ENCODE data around the gene REC114.
A peak's percentile ranks its signal among the peaks of the same experiment; 100 is the strongest.
"Not testable (repeated sequence)": the region's sequence is repeated elsewhere in the genome, so short reads cannot be mapped to it uniquely, and the experiment has no call there.

REC114 gene

DNA sequence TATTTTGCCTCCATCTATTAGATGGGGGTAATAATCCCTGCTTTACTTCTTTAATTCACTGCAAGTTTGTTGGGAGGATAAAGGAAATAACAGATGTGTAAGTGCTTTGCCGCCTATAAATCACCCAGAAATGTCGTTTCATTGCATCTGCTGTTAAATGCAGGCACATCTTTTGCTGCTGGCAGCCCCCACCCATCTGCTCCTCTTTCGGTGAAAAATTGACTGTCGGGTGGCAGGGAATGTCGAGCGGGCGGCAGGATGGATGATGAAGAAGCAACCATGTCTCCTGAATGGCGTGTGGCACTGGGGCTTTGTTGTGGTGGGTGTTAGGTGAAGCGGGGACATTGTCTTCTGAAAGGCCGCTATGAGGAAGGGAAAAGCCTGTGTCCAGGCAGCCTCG, 543 bp upstream of the REC114 start:
- no peak overlapping the region for H3K4me3 ChIP-seq
- no peak for TF ChIP-seq Cebpa-rat (IDR thresholded peaks at IDR 0.05)
- no peak overlapping the region for H3K4me2 ChIP-seq
- H3K9ac ChIP-seq, result no peak overlapping the region
- H3K4me1 ChIP-seq, result peaks cover 0 to 15% (median 8%) of the 10 kb centered on the region in 10 experiments; a peak in 10 of 20 replicates
- no peaks in the 10 kb centered on the region for H3K27me3 ChIP-seq
- H4K20me1 ChIP-seq, result no peaks in the 10 kb centered on the region
- no peak overlapping the region for H3K27ac ChIP-seq
- peaks cover 0 to 12% (median 0%) of the 10 kb centered on the region in 11 experiments; a peak in 5 of 22 replicates for H3K9me3 ChIP-seq (replicated peaks in 1 of 11)
- H3K36me3 ChIP-seq, result no peaks in the 10 kb centered on the region

DNA sequence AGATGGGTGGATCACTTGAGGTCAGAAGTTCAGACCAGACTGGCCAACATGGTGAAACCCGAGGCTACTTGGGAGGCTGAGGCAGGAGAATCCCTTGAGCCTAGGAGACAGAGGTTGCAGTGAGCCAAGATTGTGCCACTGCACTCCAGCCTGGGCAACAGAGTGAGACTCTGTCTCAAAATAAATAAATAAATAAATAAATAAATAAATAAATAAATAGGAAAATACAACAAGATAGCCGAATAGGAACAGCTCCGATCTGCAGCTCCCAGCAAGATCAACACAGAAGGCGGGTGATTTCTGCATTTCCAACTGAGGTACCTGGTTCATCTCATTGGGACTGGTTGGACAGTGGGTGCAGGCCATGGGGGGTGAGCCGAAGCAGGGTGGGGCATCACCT, 4.5 kb downstream of the REC114 start:
- H3K27me3 ChIP-seq, H4K20me1 ChIP-seq, H3K36me3 ChIP-seq, H3K4me2 ChIP-seq, H3K9ac ChIP-seq, H3K4me3 ChIP-seq: not testable (repeated sequence)
- Histone ChIP-seq H3K27ac (peak overlapping the region in 2 of 11 experiments; percentile 38 to 63; a peak in 1 of 22 replicates), H3K9me3 (replicated peaks in 1 of 11) (peaks cover 0 to 46% (median 20%) of the 10 kb centered on the region in 11 experiments; a peak in 17 of 22 replicates), H3K4me1 (peaks cover 0 to 10% (median 0%) of the 10 kb centered on the region in 10 experiments; a peak in 7 of 20 replicates)

DNA sequence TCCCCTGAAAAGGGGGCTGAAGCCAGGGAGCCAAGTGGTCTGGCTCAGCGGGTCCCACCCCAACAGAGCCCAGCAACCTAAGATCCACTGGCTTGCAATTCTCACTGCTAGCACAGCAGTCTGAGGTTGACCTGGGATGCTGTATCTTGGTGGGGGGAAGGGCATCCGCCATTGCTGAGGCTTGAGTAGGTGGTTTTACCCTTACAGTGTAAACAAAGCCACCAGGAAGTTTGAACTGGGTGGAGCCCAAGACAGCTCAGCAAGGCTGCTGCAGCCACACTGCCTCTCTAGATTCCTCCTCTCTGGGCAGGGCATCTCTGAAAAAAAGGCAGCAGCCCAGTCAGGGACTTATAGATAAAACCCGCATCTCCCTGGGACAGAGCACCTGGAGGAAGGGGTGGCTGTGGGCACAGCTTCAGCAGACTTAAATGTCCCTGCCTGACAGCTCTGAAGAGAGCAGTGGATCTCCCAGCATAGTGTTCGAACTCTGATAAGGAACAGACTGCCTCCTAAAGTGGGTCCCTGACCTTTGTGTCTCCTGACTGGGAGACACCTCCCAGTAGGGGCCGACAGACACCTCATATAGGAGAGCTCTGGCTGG, 5.3 kb downstream of the REC114 start:
- not testable (repeated sequence) for H4K20me1 ChIP-seq, H3K27me3 ChIP-seq, H3K4me3 ChIP-seq, H3K36me3 ChIP-seq, H3K9ac ChIP-seq
- H3K9me3 ChIP-seq (replicated peaks in 1 of 11), result peaks cover 0 to 42% (median 20%) of the 10 kb centered on the region in 11 experiments; a peak in 17 of 22 replicates
- peak overlapping the region in 4 of 11 experiments; percentile 36 to 63 (median 46); a peak in 5 of 22 replicates for H3K27ac ChIP-seq
- H3K4me2 ChIP-seq, result peak overlapping the region in 4 of 11 experiments; percentile 26 to 57 (median 44); a peak in 7 of 22 replicates
- H3K4me1 ChIP-seq, result peaks cover 0 to 10% (median 0%) of the 10 kb centered on the region in 10 experiments; a peak in 7 of 20 replicates

DNA sequence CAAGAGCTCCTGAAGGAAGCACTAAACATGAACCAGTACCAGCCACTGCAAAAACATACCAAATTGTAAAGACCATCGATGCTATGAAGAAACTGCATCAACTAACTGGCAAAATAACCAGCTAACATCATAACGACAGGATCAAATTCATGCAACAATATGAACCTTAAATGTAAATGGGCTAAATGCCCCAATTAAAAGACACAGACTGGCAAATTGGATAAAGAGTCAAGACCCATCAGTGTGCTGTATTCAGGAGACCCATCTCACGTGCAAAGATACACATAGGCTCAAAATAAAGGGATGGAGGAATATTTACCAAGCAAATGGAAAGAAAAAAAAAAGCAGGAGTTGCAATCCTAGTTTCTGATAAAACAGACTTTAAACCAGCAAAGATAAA, 7.0 kb downstream of the REC114 start:
- H3K4me2 ChIP-seq, H3K27ac ChIP-seq, H3K4me3 ChIP-seq, H3K36me3 ChIP-seq, H3K9ac ChIP-seq, H3K27me3 ChIP-seq, H4K20me1 ChIP-seq: not testable (repeated sequence)
- peaks cover 0 to 10% (median 0%) of the 10 kb centered on the region in 10 experiments; a peak in 7 of 20 replicates for H3K4me1 ChIP-seq
- peaks cover 0 to 39% (median 20%) of the 10 kb centered on the region in 11 experiments; a peak in 17 of 22 replicates for H3K9me3 ChIP-seq (replicated peaks in 1 of 11)

DNA sequence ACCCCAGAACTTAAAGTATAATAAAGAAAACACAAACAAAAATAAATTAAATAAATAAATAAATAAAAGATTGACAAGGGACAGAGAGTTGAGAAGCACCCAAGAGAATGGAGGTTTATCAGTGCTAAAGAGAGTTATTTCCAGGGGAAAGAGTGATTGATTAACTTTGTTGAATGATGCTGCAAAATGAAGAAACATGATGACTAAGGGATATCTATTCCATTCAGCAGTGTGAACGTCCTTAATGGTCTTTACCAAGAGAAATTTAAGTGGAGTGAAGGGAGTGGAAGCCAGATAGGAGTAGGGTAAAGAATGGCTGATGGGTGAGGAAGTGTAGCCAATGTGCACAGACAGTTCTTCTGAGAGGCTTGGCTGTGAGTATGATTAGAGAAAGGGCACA, 11.1 kb downstream of the REC114 start:
- Histone ChIP-seq H3K4me1 (no peaks in the 10 kb centered on the region), H3K9ac (no peak overlapping the region), H4K20me1 (no peaks in the 10 kb centered on the region), H3K4me3 (no peak overlapping the region), H3K36me3 (no peaks in the 10 kb centered on the region), H3K9me3 (replicated peaks in 1 of 11) (peaks cover 0 to 23% (median 8%) of the 10 kb centered on the region in 11 experiments; a peak in 13 of 22 replicates), H3K27me3 (no peaks in the 10 kb centered on the region), H3K4me2 (no peak overlapping the region), H3K27ac (no peak overlapping the region)
- TF ChIP-seq Cebpa-rat (IDR thresholded peaks at IDR 0.05), result no peak

DNA sequence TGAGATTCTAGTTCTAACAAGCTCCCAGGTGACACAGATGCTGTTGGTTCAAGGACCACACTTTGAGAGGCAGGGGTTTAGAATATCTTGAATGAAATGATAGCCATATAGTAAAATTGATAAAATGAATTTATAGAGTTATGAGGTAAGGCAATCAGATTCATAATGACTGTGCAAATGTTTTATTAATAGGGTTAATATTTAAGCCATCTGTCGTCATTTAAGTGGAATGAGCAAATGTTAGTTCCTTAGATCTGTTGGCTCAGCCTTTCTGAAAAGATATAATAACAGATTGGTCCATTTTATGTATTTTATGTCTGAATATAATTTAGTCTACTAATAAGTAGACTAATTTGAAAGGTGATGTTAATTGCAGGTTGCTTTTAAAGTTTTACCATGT, 12.9 kb downstream of the REC114 start:
- no peak for TF ChIP-seq Cebpa-rat (IDR thresholded peaks at IDR 0.05)
- Histone ChIP-seq H3K9me3 (replicated peaks in 1 of 11) (peaks cover 0 to 12% (median 8%) of the 10 kb centered on the region in 11 experiments; a peak in 13 of 22 replicates), H3K27me3 (no peaks in the 10 kb centered on the region), H3K36me3 (no peaks in the 10 kb centered on the region), H4K20me1 (no peaks in the 10 kb centered on the region), H3K4me3 (no peak overlapping the region), H3K4me1 (no peaks in the 10 kb centered on the region), H3K4me2 (no peak overlapping the region), H3K27ac (no peak overlapping the region), H3K9ac (no peak overlapping the region)

DNA sequence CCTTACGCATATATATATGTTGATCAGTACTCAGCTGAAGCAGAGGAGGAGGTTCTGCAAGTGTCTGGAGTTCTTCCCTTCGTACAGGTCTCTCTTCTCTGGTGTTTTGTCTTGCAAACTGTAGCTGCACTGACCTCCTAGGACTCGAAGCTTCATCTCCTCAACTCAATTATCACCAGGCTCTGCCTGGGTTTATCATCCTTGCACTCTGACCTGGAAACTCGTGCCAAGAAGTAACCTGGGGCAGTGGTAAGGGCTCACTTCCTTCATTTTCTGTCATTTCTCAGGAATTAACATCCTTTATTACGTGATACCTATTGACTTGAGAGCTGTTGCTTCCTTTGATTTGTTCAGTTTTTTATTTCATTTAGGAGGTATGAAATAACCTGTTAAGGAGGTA, 14.4 kb downstream of the REC114 start:
- Histone ChIP-seq H3K27me3 (no peaks in the 10 kb centered on the region), H3K9me3 (replicated peaks in 1 of 11) (no peaks in the 10 kb centered on the region), H3K4me3 (no peak overlapping the region), H3K36me3 (no peaks in the 10 kb centered on the region), H3K27ac (no peak overlapping the region), H3K4me1 (no peaks in the 10 kb centered on the region), H4K20me1 (no peaks in the 10 kb centered on the region), H3K4me2 (no peak overlapping the region), H3K9ac (no peak overlapping the region)
- TF ChIP-seq Cebpa-rat (IDR thresholded peaks at IDR 0.05), result no peak

DNA sequence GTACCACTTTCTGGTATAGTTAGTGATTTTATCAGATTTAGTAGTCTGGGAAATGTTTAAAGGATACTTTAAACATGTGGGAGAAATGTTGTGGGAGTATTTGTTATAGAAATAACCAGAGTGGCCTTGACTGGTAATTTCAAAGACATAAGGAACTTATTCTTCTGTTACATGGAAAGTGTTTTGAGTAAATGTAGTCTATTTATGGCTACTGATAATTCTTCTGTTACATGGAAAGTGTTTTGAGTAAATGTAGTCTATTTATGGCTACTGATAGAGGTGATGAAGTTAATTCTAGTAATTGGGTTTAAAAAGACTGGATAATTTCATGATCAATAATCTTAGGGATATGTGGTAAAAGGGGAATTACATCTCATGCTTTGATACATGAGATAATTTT, 17.7 kb downstream of the REC114 start:
- Histone ChIP-seq H3K27me3 (no peaks in the 10 kb centered on the region), H3K36me3 (no peaks in the 10 kb centered on the region), H3K4me1 (no peaks in the 10 kb centered on the region), H3K4me2 (no peak overlapping the region), H3K4me3 (no peak overlapping the region), H3K9me3 (replicated peaks in 1 of 11) (no peaks in the 10 kb centered on the region), H3K27ac (no peak overlapping the region), H3K9ac (no peak overlapping the region), H4K20me1 (no peaks in the 10 kb centered on the region)
- TF ChIP-seq Cebpa-rat (IDR thresholded peaks at IDR 0.05), result no peak

DNA sequence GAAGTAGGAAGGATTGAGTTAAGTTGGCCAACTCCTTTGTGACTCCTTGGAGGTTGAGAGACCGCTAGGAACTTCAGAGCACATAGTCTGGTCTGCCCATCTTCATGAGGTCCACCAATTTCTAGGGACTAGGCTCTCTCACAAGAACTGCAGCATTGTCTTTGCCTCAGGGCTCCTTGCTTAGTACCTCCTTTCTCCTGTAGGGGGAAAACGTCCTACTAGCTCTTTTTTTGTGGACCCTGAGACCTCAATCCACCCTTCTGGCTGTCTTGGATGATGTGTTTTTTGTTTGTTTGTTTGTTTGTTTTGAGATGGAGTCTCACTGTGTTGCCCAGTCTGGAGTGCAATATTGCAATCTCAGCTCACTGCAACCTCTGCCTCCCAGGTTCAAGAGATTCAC, 21.6 kb downstream of the REC114 start:
- H4K20me1 ChIP-seq, result no peaks in the 10 kb centered on the region
- no peaks in the 10 kb centered on the region for H3K27me3 ChIP-seq
- no peaks in the 10 kb centered on the region for H3K9me3 ChIP-seq (replicated peaks in 1 of 11)
- no peak overlapping the region for H3K9ac ChIP-seq
- no peaks in the 10 kb centered on the region for H3K36me3 ChIP-seq
- H3K4me1 ChIP-seq, result no peaks in the 10 kb centered on the region
- TF ChIP-seq Cebpa-rat (IDR thresholded peaks at IDR 0.05), result no peak
- no peak overlapping the region for H3K4me2 ChIP-seq
- H3K27ac ChIP-seq, result no peak overlapping the region
- no peak overlapping the region for H3K4me3 ChIP-seq

DNA sequence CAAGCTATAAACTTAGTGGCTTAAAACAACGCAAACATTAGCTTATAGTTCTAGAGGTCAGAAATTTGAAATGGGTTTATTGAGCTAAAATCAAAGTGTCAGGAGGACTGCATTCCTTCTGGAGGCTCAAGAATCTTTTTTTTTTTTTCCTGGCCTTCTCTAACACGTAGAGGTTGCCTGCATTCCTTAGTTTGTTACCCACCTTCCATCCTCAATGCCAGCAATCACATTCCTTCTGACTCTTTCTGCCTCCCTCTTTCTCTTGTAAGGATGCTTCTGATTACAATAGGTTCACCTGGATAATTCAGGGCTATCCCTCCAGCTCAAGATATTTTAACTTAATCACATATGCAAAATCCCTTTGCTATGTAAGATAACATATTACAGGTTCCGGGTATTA, 24.8 kb downstream of the REC114 start:
- H3K27me3 ChIP-seq, result no peaks in the 10 kb centered on the region
- H3K4me2 ChIP-seq, result no peak overlapping the region
- TF ChIP-seq Cebpa-rat (IDR thresholded peaks at IDR 0.05), result no peak
- no peaks in the 10 kb centered on the region for H3K9me3 ChIP-seq (replicated peaks in 1 of 11)
- H3K4me1 ChIP-seq, result no peaks in the 10 kb centered on the region
- no peak overlapping the region for H3K4me3 ChIP-seq
- no peak overlapping the region for H3K9ac ChIP-seq
- H3K27ac ChIP-seq, result no peak overlapping the region
- H3K36me3 ChIP-seq, result no peaks in the 10 kb centered on the region
- no peaks in the 10 kb centered on the region for H4K20me1 ChIP-seq
